K562 (cell line): ENCODE data around the gene PPFIA3. TPM values are rescaled to one million over a fixed set of nuclear protein-coding genes. Genes with fewer than 3 reads are reported as not detected.

Experiments
- CTBP1 ChIP-seq: fragments of 450-650 bp; IDR thresholded peaks from 2 replicates; pipeline ENCODE4 v1.6.1; 2016; ENCODE audit warnings: borderline replicate concordance
- CXXC5 ChIP-seq: fragments of 250-450 bp; sonication (Bioruptor Pico); IDR thresholded peaks from 2 replicates; pipeline ENCODE4 v1.8.0; 2022; ENCODE audit warnings: inconsistent platforms, mild to moderate bottlenecking, moderate library complexity
- DNMT1 ChIP-seq: fragments of 450-650 bp; IDR thresholded peaks from 2 replicates; pipeline ENCODE4 v1.6.1; 2016; ENCODE audit warnings: antibody characterized with exemption, mild to moderate bottlenecking
- ETV1 ChIP-seq: fragments of 450-650 bp; conservative IDR thresholded peaks from 2 replicates; pipeline ENCODE4 v1.6.1; 2016; ENCODE audit warnings: missing genetic modification characterization, control low read depth, low read depth, missing compliant biosample characterization
- GABPA ChIP-seq: fragments of 200-800 bp; sonication (Bioruptor generic); conservative IDR thresholded peaks from 2 replicates; pipeline ENCODE4 v1.6.1; 2016; ENCODE audit warnings: low read depth, missing genetic modification characterization, missing compliant biosample characterization
- LEF1 ChIP-seq: fragments of 450-650 bp; IDR thresholded peaks from 2 replicates; pipeline ENCODE4 v1.6.1; 2016; ENCODE audit warnings: mild to moderate bottlenecking
- MIER1 ChIP-seq: fragments of 450-650 bp; IDR thresholded peaks from 2 replicates; pipeline ENCODE4 v1.6.1; 2016; ENCODE audit warnings: antibody characterized with exemption, mild to moderate bottlenecking, low read depth
- NR2C2 ChIP-seq, 2 experiments: fragments of 200-800 bp in 1 of 2; sonication (Bioruptor generic) in 1 of 2; sonication (generic) in 1 of 2; formaldehyde crosslinking in 1 of 2; IDR thresholded peaks; 2 replicates each; pipeline versions ENCODE4 v1.6.1 to v1.8.0; 2016 to 2022; ENCODE audit warnings: mild to moderate bottlenecking in 1 of 2, missing compliant biosample characterization in 1 of 2, missing genetic modification characterization in 1 of 2, missing genetic modification reagents in 1 of 2
- NRF1 ChIP-seq, 2 experiments: fragments of 450-650 bp; IDR thresholded peaks in 1 of 2; conservative IDR thresholded peaks in 1 of 2; 2 replicates each; pipeline ENCODE4 v1.6.1; 2014; ENCODE audit warnings: mild to moderate bottlenecking in 2 of 2
- OTX1 ChIP-seq: fragments of 450-650 bp; formaldehyde crosslinking; IDR thresholded peaks from 2 replicates; pipeline ENCODE4 v1.4.0; 2022; ENCODE audit warnings: mild to moderate bottlenecking
- PHF20 ChIP-seq: fragments of 450-650 bp; IDR thresholded peaks from 2 replicates; pipeline ENCODE4 v1.6.1; 2018; ENCODE audit not compliant: partially characterized antibody
- POLR2AphosphoS5 ChIP-seq: IDR thresholded peaks from 2 replicates; pipeline ENCODE4 v1.6.1; 2011; ENCODE audit warnings: mild to moderate bottlenecking, low read depth, low read length, moderate library complexity; ENCODE audit not compliant: control insufficient read depth, insufficient read depth
- RFX5 ChIP-seq: IDR thresholded peaks from 2 replicates; pipeline ENCODE4 v1.6.1; 2011; ENCODE audit warnings: low read depth, mild to moderate bottlenecking, improper control_type of control experiment, low read length
- SRF ChIP-seq, 2 experiments: fragments of 250-450, 450-650 bp in 1 of 2; sonication (Bioruptor Pico) in 1 of 2; sonication (generic) in 1 of 2; formaldehyde crosslinking; IDR thresholded peaks; 2 replicates each; pipeline versions ENCODE4 v1.5.0 to v1.5.1; 2020 to 2022; ENCODE audit warnings: mild to moderate bottlenecking in 1 of 2, missing genetic modification reagents in 1 of 2
- THRAP3 ChIP-seq: fragments of 450-650 bp; IDR thresholded peaks from 2 replicates; pipeline ENCODE4 v1.6.1; 2016; ENCODE audit warnings: mild to moderate bottlenecking, inconsistent platforms, borderline replicate concordance
- ZNF143 ChIP-seq: sonication (generic); formaldehyde crosslinking; IDR thresholded peaks from 2 replicates; pipeline ENCODE4 v1.9.0; 2022; ENCODE audit warnings: mild to moderate bottlenecking, missing genetic modification reagents
- ZNF311 ChIP-seq: fragments of 250-450 bp; sonication (Bioruptor Pico); IDR thresholded peaks from 2 replicates; pipeline ENCODE4 v1.4.0; 2020; ENCODE audit warnings: mild to moderate bottlenecking, moderate library complexity
- polyA plus RNA-seq, 8 experiments: library from polyadenylated mRNA; depleted of rRNA in 4 of 8; stranded (reverse) in 5 of 8; unstranded in 3 of 8; fragments of >200 nt; fragmentation: Nextera tagmentation in 2 of 8; fragmentation: Illumina TruSeq in 1 of 8; extraction: Ambion mirVana in 2 of 8; extraction: Trizol in 1 of 8; gene quantifications; 2 replicates each; pipeline versions ENCODE4 v1.2.1 to v1.2.3, GENCODE V29; 2011 to 2014; ENCODE audit warnings: inconsistent platforms in 1 of 8, missing spikeins in 1 of 8
- total RNA-seq, 7 experiments: library from RNA; depleted of rRNA in 6 of 7; stranded (reverse); fragments of >200 nt in 6 of 7; fragmentation: Illumina TruSeq in 2 of 7; extraction: Trizol in 2 of 7; gene quantifications; 2 replicates each; pipeline versions ENCODE4 v1.2.1 to v1.2.3, GENCODE V29; 2011 to 2021; ENCODE audit warnings: low replicate concordance in 1 of 7
- TF ChIP-seq, protein P1 (sequence below), 2 experiments: fragments of 250-450 bp in 1 of 2; fragments of 450-650 bp in 1 of 2; sonication (Bioruptor Pico) in 1 of 2; IDR thresholded peaks; 2 replicates each; pipeline versions ENCODE4 v1.6.1 to v1.8.0; 2016 to 2021; ENCODE audit warnings: mild to moderate bottlenecking in 2 of 2, moderate library complexity in 2 of 2, missing compliant biosample characterization in 1 of 2, missing genetic modification characterization in 1 of 2
- TF ChIP-seq, protein P2 (sequence below): IDR thresholded peaks from 2 replicates; pipeline ENCODE4 v1.6.1; 2014; ENCODE audit warnings: antibody characterized with exemption
- TF ChIP-seq, protein P3 (sequence below): sonication (generic); formaldehyde crosslinking; IDR thresholded peaks from 2 replicates; pipeline ENCODE4 v1.8.1; 2022; ENCODE audit warnings: missing genetic modification reagents
- TF ChIP-seq, protein P4 (sequence below): sonication (generic); formaldehyde crosslinking; IDR thresholded peaks from 2 replicates; pipeline ENCODE4 v1.8.0; 2022; ENCODE audit warnings: mild to moderate bottlenecking, missing genetic modification reagents
- TF ChIP-seq, protein P5 (sequence below): sonication (generic); formaldehyde crosslinking; IDR thresholded peaks from 2 replicates; pipeline ENCODE4 v1.8.0; 2022; ENCODE audit warnings: mild to moderate bottlenecking, missing genetic modification reagents

Gene PPFIA3
- total and polyA plus RNA-seq, 9 of the 15 experiments (the other 6 are each of a cell fraction or from before 2014, with no cell fraction given), result 0.10 to 53.0 (median 17.6) TPM

DNA sequence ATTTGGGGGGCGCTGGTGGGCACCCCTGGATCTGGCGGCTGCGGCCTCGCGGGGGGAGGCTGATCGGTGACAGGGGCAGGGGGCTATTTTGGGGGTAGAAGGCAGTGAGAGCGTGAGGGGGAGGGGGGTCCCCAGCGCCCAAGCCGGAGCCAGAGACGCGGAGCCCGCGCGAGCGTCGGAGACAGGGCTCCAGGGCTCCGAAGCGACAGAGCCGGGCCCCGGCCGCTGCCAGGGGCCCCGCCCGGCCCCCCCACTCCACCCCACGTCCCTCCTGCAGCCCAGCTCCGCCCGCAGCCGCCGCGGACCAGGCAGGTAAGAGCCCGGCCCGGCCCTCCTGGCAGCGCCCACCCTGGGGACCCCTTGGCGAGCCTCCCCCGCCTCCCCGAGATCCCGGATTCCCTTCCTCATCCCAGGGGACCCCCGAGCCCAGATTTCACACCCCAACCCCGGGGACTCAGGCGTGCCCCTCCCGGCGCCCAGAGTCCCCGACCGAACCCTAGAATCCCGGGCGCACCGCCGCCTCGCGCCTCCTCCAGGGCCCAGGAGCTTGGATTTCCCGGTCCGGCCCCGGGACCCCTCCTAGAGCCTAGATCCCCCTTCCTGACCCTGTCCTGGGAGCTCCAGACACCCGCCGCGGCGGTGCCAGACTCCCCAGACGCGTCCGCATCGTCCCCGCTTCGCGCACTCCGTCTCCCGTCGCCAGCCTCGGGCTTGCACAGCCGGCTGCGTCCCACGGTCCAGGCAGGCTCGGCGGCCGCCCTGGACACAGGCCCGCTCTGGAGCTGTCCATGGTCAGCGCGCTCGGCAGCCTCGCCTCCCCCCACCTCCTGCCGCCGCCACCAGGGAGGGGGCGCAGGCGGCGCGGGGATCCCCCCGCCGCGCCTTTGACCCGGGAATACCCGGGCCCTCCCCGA lies at the start of gene PPFIA3 (continued):
- TF ChIP-seq, protein P1, sequence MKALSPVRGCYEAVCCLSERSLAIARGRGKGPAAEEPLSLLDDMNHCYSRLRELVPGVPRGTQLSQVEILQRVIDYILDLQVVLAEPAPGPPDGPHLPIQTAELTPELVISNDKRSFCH (CRISPR knock-in tag; IDR thresholded peaks at IDR 0.05), result no peak
- TF ChIP-seq, protein P1 (tag; IDR thresholded peaks at IDR 0.05), result no peak
- TF ChIP-seq, protein P2, sequence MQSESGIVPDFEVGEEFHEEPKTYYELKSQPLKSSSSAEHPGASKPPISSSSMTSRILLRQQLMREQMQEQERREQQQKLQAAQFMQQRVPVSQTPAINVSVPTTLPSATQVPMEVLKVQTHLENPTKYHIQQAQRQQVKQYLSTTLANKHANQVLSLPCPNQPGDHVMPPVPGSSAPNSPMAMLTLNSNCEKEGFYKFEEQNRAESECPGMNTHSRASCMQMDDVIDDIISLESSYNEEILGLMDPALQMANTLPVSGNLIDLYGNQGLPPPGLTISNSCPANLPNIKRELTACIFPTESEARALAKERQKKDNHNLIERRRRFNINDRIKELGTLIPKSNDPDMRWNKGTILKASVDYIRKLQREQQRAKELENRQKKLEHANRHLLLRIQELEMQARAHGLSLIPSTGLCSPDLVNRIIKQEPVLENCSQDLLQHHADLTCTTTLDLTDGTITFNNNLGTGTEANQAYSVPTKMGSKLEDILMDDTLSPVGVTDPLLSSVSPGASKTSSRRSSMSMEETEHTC, result no peak
- no peak for TF ChIP-seq LEF1
- TF ChIP-seq RFX5, result no peak
- TF ChIP-seq MIER1, result peak; percentile 78
- no peak for TF ChIP-seq GABPA (tag)
- TF ChIP-seq, protein P3, sequence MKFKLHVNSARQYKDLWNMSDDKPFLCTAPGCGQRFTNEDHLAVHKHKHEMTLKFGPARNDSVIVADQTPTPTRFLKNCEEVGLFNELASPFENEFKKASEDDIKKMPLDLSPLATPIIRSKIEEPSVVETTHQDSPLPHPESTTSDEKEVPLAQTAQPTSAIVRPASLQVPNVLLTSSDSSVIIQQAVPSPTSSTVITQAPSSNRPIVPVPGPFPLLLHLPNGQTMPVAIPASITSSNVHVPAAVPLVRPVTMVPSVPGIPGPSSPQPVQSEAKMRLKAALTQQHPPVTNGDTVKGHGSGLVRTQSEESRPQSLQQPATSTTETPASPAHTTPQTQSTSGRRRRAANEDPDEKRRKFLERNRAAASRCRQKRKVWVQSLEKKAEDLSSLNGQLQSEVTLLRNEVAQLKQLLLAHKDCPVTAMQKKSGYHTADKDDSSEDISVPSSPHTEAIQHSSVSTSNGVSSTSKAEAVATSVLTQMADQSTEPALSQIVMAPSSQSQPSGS (CRISPR knock-in tag), result 0 out of 2 replicates have a peak, but pooled peaks have one; percentile 48
- TF ChIP-seq OTX1 (CRISPR knock-in tag), result no peak
- TF ChIP-seq, protein P4, sequence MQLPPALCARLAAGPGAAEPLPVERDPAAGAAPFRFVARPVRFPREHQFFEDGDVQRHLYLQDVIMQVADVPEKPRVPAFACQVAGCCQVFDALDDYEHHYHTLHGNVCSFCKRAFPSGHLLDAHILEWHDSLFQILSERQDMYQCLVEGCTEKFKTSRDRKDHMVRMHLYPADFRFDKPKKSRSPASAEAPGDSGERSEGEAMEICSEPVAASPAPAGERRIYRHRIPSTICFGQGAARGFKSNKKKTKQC (CRISPR knock-in tag), result no peak
- TF ChIP-seq CTBP1, result peak; percentile 72; the same call in 1 of the 2 replicates
- no peak for TF ChIP-seq ZNF311
- TF ChIP-seq NRF1 (conservative IDR thresholded peaks at IDR 0.05 in 1 of 2, IDR thresholded peaks at IDR 0.05 in 1 of 2), result peak; percentile 43 to 53; a peak in 3 of 4 replicates
- no peak for TF ChIP-seq THRAP3
- TF ChIP-seq ZNF143 (CRISPR knock-in tag), result no peak
- no peak for TF ChIP-seq DNMT1
- 0 out of 2 replicates have a peak, but pooled peaks have one; percentile 25 for TF ChIP-seq NR2C2 (CRISPR knock-in tag; IDR thresholded peaks at IDR 0.05)
- no peak for TF ChIP-seq NR2C2 (tag; IDR thresholded peaks at IDR 0.05)
- TF ChIP-seq, protein P5, sequence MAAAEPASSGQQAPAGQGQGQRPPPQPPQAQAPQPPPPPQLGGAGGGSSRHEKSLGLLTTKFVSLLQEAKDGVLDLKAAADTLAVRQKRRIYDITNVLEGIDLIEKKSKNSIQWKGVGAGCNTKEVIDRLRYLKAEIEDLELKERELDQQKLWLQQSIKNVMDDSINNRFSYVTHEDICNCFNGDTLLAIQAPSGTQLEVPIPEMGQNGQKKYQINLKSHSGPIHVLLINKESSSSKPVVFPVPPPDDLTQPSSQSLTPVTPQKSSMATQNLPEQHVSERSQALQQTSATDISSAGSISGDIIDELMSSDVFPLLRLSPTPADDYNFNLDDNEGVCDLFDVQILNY (CRISPR knock-in tag), result 0 out of 2 replicates have a peak, but pooled peaks have one; percentile 20
- peak in 1 of 2 experiments; percentile 90; a peak in 1 of 4 replicates for TF ChIP-seq SRF (CRISPR knock-in tag; IDR thresholded peaks at IDR 0.05)
- no peak for TF ChIP-seq ETV1 (tag)
- TF ChIP-seq POLR2AphosphoS5, result no peak
- TF ChIP-seq PHF20, result no peak
- TF ChIP-seq CXXC5, result peak; percentile 65
